Activated T-cell treated with anti-CD3 and anti-CD28 coated beads for 4 hours (primary cell): ENCODE measurements around the gene MUTYH.

Experiments used
- DNase-seq: peaks from one replicate; pipeline ENCODE4 v3.0.0-alpha.2; 2020

MUTYH gene

DNA sequence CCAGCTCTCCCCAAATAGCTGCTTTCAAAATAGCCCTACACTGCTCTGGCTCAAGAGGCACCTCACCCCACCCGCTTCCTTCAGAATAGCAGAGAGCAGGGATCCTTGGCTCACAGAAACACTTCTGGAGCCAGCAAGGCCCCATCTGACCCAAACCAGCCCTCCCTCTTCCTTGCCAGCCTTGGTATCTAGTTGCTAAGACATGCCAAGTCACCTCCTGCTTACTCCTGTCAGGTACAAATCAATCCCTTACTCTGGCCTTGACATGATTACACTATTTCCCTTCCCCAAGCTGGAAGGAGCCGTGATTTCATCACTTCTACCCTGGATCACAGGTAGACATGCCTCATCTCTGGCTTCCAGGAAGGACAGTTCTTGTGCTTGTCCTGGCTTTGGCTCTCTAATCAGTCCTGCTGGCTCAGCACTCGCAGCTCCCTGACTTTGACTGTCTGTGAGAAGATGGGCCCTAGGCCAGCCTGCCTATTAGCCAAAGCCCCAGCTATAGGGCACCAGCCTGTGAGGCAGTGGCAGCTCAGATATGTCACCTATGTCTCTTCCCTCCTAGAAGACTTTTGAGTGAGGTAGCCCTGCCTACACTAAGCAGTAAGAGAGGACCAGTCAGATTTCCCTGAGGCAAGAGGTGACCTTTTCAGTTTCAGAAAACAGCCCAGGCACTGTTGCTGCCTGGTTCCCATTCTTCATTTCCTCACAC, 8.9 kb upstream of the MUTYH start:
- no peak for DNase-seq

GRCh38 chr1:45348609-45348965, 8.3 kb upstream of the MUTYH start:
- DNase-seq: no peak

GRCh38 chr1:45348020-45348419, 7.8 kb upstream of the MUTYH start:
- DNase-seq: no peak

GRCh38 chr1:45346473-45346872, 6.2 kb upstream of the MUTYH start:
- DNase-seq: no peak

GRCh38 chr1:45345014-45345413, 4.8 kb upstream of the MUTYH start:
- DNase-seq: no peak

- no peak for DNase-seq
Measured at GRCh38 chr1:45344499-45344898, 4.3 kb upstream of the MUTYH start.

DNA sequence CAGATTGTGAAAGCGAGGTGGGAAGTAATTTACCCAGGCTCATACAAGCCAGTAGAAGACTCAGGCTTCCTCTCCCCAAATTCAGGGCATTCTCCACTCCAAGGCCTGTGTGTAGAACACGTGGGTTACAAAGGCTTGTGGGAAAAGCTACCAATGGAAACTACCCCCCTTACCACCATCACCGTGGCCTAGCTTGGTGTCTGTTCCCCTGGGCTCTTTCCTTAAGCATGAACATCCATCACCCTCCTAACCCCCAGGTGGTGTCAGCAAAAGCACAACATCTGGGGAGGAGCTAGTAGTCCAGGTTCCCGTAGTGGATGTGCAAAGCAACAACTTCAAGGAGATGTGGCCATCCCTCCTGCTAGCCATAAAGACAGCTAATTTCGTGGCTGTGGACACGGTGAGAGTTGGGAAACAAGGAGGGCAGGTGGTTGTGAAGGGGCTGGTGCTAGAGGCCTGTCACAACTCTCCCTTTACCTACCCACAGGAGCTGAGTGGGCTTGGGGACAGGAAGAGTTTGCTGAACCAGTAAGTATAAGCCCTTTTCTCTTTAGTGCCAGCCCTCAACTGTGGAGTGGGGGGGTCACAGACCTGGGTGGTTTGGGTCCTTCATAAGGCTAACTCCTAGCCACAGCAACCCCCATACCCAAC, 701 bp upstream of the MUTYH start:
- DNase-seq: no peak

GRCh38 chr1:45337630-45338325, 2.5 kb downstream of the MUTYH start:
- DNase-seq: no peak

- no peak for DNase-seq
Measured at GRCh38 chr1:45335855-45336324, 4.3 kb downstream of the MUTYH start.

- DNase-seq: no peak
Measured at GRCh38 chr1:45334308-45335245, 5.7 kb downstream of the MUTYH start.

- DNase-seq: no peak
Measured at GRCh38 chr1:45332346-45332720, 7.9 kb downstream of the MUTYH start.

- no peak for DNase-seq
Measured at GRCh38 chr1:45331436-45332345, 8.5 kb downstream of the MUTYH start.

GRCh38 chr1:45329445-45329844, 10.8 kb downstream of the MUTYH start:
- no peak for DNase-seq

DNA sequence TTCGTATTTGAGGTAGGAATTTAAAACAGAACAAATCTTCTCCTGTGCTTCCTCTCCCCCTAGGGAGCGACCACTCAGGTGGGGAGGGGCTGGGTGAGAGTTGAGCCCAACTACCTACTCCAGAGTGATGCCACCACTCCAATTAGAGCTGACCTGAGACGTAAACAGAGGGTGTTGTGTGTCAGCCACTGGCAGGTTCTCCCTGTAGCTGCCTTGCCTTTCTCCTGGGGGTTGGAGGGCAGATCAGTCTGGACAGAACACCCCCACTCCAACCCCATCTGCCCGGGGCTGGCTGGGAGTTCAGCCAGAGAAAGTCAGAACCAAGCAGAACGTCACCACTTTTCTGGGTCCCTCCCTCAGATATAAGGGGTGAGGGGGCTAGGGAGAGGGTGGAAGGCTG, 11.6 kb downstream of the MUTYH start:
- no peak for DNase-seq

DNA sequence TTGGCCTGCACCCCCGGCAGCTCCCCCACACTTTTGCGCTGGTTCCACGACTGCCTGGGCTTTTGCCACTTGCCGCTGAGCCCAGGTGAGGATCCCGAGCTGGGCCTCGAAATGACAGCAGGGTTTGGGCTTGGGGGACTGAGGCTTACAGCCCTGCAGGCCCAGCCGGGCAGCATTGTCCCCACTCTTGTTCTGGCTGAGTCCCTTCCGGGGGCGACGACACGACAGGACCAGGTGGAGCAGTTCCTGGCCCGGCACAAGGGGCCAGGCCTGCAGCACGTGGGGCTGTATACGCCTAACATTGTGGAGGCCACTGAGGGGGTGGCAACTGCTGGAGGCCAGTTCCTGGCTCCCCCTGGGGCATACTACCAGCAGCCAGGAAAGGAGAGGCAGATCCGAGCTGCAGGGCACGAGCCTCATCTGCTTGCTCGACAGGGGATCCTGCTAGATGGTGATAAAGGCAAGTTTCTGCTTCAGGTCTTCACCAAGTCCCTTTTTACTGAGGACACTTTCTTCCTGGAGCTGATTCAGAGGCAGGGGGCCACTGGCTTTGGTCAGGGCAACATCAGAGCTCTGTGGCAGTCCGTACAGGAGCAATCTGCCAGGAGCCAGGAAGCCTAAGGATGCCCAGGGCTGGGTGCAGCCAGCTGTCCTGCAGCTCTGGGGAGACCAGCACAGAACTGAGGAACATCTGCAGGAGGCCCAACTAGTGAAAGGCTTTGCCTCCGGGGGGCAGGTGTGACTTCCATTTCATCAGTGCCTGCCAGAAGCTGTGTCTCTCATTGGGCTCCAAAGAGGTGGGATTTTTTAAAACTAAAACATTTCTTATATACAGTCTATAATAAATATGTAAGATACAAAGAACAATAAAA, 12.4 kb downstream of the MUTYH start:
- no peak for DNase-seq

DNA sequence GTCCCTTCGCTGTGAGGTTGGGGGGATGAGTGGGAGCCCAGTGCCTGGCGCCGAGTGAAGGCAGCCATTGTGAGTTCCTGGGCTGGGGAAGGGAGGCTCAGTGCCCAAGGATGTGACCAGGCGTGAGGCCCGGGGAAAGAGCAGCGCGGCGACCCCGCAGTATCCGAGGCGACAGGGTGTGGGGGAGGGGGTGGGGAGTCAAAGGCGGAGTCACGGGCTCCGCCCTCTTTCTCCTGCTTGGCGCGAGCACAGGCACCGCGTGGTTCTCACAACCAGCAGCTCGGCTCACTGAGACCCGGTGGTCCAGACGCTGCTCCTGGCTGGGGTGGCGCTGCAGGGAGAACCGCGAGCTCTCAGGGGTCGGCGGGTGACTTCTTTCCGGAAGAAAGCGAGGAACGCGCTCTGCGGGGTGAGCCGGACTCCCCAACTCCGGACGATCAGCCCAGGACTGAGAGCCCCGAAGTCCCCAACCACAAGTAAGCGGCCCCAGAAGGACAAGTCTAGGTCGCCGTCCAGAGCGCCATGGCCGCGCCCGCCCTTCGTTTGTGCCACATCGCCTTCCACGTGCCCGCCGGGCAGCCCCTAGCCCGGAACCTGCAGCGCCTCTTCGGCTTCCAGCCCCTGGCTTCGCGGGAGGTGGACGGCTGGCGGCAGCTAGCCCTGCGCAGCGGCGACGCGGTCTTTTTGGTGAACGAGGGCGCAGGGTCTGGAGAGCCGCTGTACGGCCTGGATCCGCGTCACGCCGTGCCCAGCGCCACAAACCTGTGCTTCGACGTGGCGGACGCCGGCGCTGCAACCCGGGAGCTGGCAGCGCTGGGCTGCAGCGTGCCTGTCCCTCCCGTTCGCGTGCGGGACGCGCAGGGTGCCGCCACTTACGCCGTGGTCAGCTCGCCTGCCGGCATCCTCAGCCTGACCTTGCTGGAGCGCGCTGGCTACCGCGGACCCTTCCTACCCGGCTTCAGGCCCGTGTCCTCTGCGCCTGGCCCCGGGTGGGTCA, 13.3 kb downstream of the MUTYH start, which contains the start of gene HPDL:
Gene HPDL (plus strand): TSS at position 269 of the 997 bp plus-strand sequence. CDS start 254 bp downstream, at position 523.
- peak; percentile 59 for DNase-seq

GRCh38 chr1:45325851-45326506, 14.3 kb downstream of the MUTYH start:
- DNase-seq: no peak

GRCh38 chr1:45322486-45323040, 17.7 kb downstream of the MUTYH start:
- DNase-seq: no peak

- DNase-seq: no peak
Measured at GRCh38 chr1:45321444-45321843, 18.8 kb downstream of the MUTYH start.
